ENCODE measurements around the gene TENT5C. TPM values are rescaled to one million over a fixed set of nuclear protein-coding genes. Genes with fewer than 3 reads are reported as not detected.

The TENT5C gene
- total RNA-seq, 1 donor from 2014 or later, result 4.7 TPM

GRCh38 chr1:117573386-117574023 is 32.3 kb upstream of the TENT5C start:
- no peak for DNase-seq

- no peak for DNase-seq
Measured at GRCh38 chr1:117574161-117574835, 31.6 kb upstream of the TENT5C start.

GRCh38 chr1:117575586-117576225 is 30.1 kb upstream of the TENT5C start:
- DNase-seq, result no peak

GRCh38 chr1:117576236-117576635 is 29.6 kb upstream of the TENT5C start:
- no peak for DNase-seq

GRCh38 chr1:117577191-117577885 is 28.5 kb upstream of the TENT5C start:
- no peak for DNase-seq

- DNase-seq, result no peak
Measured at GRCh38 chr1:117578466-117578865, 27.4 kb upstream of the TENT5C start.

GRCh38 chr1:117579221-117579906 is 26.5 kb upstream of the TENT5C start:
- no peak for DNase-seq

- DNase-seq, result no peak
Measured at GRCh38 chr1:117580436-117580835, 25.4 kb upstream of the TENT5C start.

- no peak for DNase-seq
Measured at GRCh38 chr1:117580882-117581281, 25.0 kb upstream of the TENT5C start.

GRCh38 chr1:117581391-117581943 is 24.4 kb upstream of the TENT5C start:
- DNase-seq, result no peak

- DNase-seq, result no peak
Measured at GRCh38 chr1:117582451-117582850, 23.4 kb upstream of the TENT5C start.

GRCh38 chr1:117583247-117583646 is 22.6 kb upstream of the TENT5C start:
- DNase-seq, result no peak

GRCh38 chr1:117584181-117584580 is 21.7 kb upstream of the TENT5C start:
- no peak for DNase-seq

- no peak for DNase-seq
Measured at GRCh38 chr1:117585086-117585485, 20.8 kb upstream of the TENT5C start.

GRCh38 chr1:117586337-117586736 is 19.5 kb upstream of the TENT5C start:
- DNase-seq, result no peak

GRCh38 chr1:117586747-117587498 is 18.9 kb upstream of the TENT5C start:
- no peak for DNase-seq

GRCh38 chr1:117587499-117588356 is 18.1 kb upstream of the TENT5C start:
- DNase-seq, result no peak

GRCh38 chr1:117589544-117589943 is 16.3 kb upstream of the TENT5C start:
- DNase-seq, result no peak

- DNase-seq, result no peak
Measured at GRCh38 chr1:117590273-117590925, 15.4 kb upstream of the TENT5C start.

GRCh38 chr1:117591252-117591651 is 14.6 kb upstream of the TENT5C start:
- DNase-seq, result no peak
